SK-N-SH (cell line): ENCODE measurements around the gene ZNF511. TPM values are rescaled to one million over a fixed set of nuclear protein-coding genes. Genes with fewer than 3 reads are reported as not detected.

Source experiments
- CTCF ChIA-PET: fragments of 300-600, 350-600 bp; formaldehyde crosslinking; extraction: SDS; loops from one replicate; lab custom pipeline; 2021; lab: Yijun Ruan, JAX
- POLR2A ChIA-PET: fragments of 350-600 bp; sonication (Branson Sonifier 250); formaldehyde crosslinking; extraction: SDS; loops from one replicate; lab custom pipeline; 2020; ENCODE audit warnings: antibody characterized with exemption, inconsistent platforms; lab: Yijun Ruan, JAX
- DNase-seq: peaks from one replicate; pipeline ENCODE4 v3.0.0; 2012
- H2AFZ ChIP-seq: fragments of 200-600 bp; sonication (generic); 2 replicates; pipeline ENCODE4 v1.8.1; 2016; ENCODE audit warnings: antibody characterized with exemption, mild to moderate bottlenecking, low read depth
- H3F3A ChIP-seq: fragments of 200-600 bp; sonication (generic); replicated peaks from 2 replicates; pipeline ENCODE3; 2016; ENCODE audit warnings: antibody characterized with exemption, mild to moderate bottlenecking; ENCODE audit not compliant: insufficient read depth
- H3K27ac ChIP-seq, 2 experiments: fragments of 200-500 bp in 1 of 2; fragments of 200-600 bp in 1 of 2; sonication (Bioruptor generic) in 1 of 2; sonication (generic), shearing (Covaris generic) in 1 of 2; 2 replicates each; pipeline versions ENCODE4 v1.5.1 to v1.6.1; 2014 to 2016; ENCODE audit warnings: low read depth in 2 of 2, inconsistent platforms in 1 of 2, low read length in 1 of 2, mild to moderate bottlenecking in 1 of 2, mixed read lengths in 1 of 2
- H3K27me3 ChIP-seq: fragments of 200-600 bp; sonication (generic), shearing (Covaris generic); 2 replicates; pipeline ENCODE4 v1.6.1; 2016; ENCODE audit warnings: mixed run types; ENCODE audit not compliant: insufficient read depth
- H3K36me3 ChIP-seq, 2 experiments: fragments of 200-500 bp in 1 of 2; fragments of 200-600 bp in 1 of 2; sonication (Bioruptor generic) in 1 of 2; sonication (generic) in 1 of 2; replicated peaks in 1 of 2; 2 replicates each; pipeline versions ENCODE3 to v1.5.1; 2014 to 2016; ENCODE audit warnings: low read length in 1 of 2, mild to moderate bottlenecking in 1 of 2; ENCODE audit not compliant: insufficient read depth in 2 of 2, control insufficient read depth in 1 of 2
- H3K4me1 ChIP-seq, 2 experiments: fragments of 200-500 bp in 1 of 2; fragments of 200-600 bp in 1 of 2; sonication (Bioruptor generic) in 1 of 2; sonication (generic), shearing (Covaris generic) in 1 of 2; 2 replicates each; pipeline versions ENCODE4 v1.5.1 to v1.6.1; 2014 to 2016; ENCODE audit warnings: low read depth in 1 of 2, low read length in 1 of 2, mixed run types in 1 of 2; ENCODE audit not compliant: insufficient read depth in 2 of 2, control insufficient read depth in 1 of 2
- H3K4me2 ChIP-seq: fragments of 200-600 bp; sonication (generic), shearing (Covaris generic); 2 replicates; pipeline ENCODE4 v1.6.1; 2017; ENCODE audit warnings: mixed run types
- H3K4me3 ChIP-seq, 2 experiments: fragments of 200-500 bp in 1 of 2; fragments of 200-600 bp in 1 of 2; sonication (Bioruptor generic) in 1 of 2; sonication (generic), shearing (Covaris generic) in 1 of 2; 2 replicates each; pipeline versions ENCODE4 v1.5.1 to v1.8.1; 2014 to 2016; ENCODE audit warnings: low read depth in 2 of 2, inconsistent platforms in 1 of 2, low read length in 1 of 2, mild to moderate bottlenecking in 1 of 2, mixed read lengths in 1 of 2, moderate library complexity in 1 of 2
- H3K79me2 ChIP-seq: fragments of 200-600 bp; sonication (generic); 2 replicates; pipeline ENCODE4 v1.8.1; 2017; ENCODE audit warnings: mild to moderate bottlenecking; ENCODE audit not compliant: insufficient read depth
- H3K9ac ChIP-seq: fragments of 200-600 bp; sonication (generic); 2 replicates; pipeline ENCODE4 v1.6.1; 2017; ENCODE audit warnings: mixed run types
- H3K9me2 ChIP-seq: fragments of 200-600 bp; sonication (generic); 2 replicates; pipeline ENCODE4 v1.6.1; 2017; ENCODE audit warnings: mixed run types
- H3K9me3 ChIP-seq: fragments of 200-600 bp; sonication (generic); 2 replicates; pipeline ENCODE4 v1.6.1; 2017; ENCODE audit warnings: mixed run types, mild to moderate bottlenecking, moderate library complexity
- H4K20me1 ChIP-seq: fragments of 200-600 bp; sonication (generic); 2 replicates; pipeline ENCODE4 v1.6.1; 2017; ENCODE audit warnings: mild to moderate bottlenecking, mixed run types; ENCODE audit not compliant: insufficient read depth
- ELF1 ChIP-seq: IDR thresholded peaks from 2 replicates; pipeline ENCODE4 v1.4.0; 2012
- EP300 ChIP-seq, 2 experiments: IDR thresholded peaks; 2 replicates each; pipeline versions ENCODE4 v1.4.0 to v1.6.1; 2012; ENCODE audit warnings: borderline replicate concordance in 1 of 2, low read depth in 1 of 2, low read length in 1 of 2
- EZH2phosphoT487 ChIP-seq: fragments of 200-600 bp; sonication (generic); IDR thresholded peaks from 2 replicates; pipeline ENCODE4 v1.6.1; 2017; ENCODE audit warnings: low read depth, mixed run types, mild to moderate bottlenecking, antibody characterized with exemption, moderate library complexity, borderline replicate concordance
- FOSL2 ChIP-seq: IDR thresholded peaks from 2 replicates; pipeline ENCODE4 v1.4.0; 2012; ENCODE audit warnings: low read depth, mild to moderate bottlenecking, moderate library complexity, borderline replicate concordance
- FOXJ3 ChIP-seq: sonication (generic); formaldehyde crosslinking; IDR thresholded peaks from 2 replicates; pipeline ENCODE4 v1.5.1; 2020; ENCODE audit warnings: mild to moderate bottlenecking, missing genetic modification reagents
- FOXM1 ChIP-seq: IDR thresholded peaks from 2 replicates; pipeline ENCODE4 v1.4.0; 2012; ENCODE audit warnings: low read depth, mild to moderate bottlenecking
- GABPA ChIP-seq: IDR thresholded peaks from 2 replicates; pipeline ENCODE4 v1.4.0; 2012; ENCODE audit warnings: low read depth, mild to moderate bottlenecking
- MEF2A ChIP-seq: IDR thresholded peaks from 2 replicates; pipeline ENCODE4 v1.4.0; 2012; ENCODE audit warnings: low read depth, borderline replicate concordance
- MXI1 ChIP-seq: IDR thresholded peaks from 2 replicates; pipeline ENCODE4 v1.6.1; 2012; ENCODE audit warnings: mild to moderate bottlenecking, low read depth, low read length, improper control_type of control experiment
- NFIC ChIP-seq: IDR thresholded peaks from 2 replicates; pipeline ENCODE4 v1.4.0; 2012; ENCODE audit warnings: borderline replicate concordance
- NRF1 ChIP-seq: IDR thresholded peaks from 2 replicates; pipeline ENCODE4 v1.6.1; 2012; ENCODE audit warnings: low read depth, mild to moderate bottlenecking, low read length
- RAD21 ChIP-seq: IDR thresholded peaks from 2 replicates; pipeline ENCODE4 v1.6.1; 2012; ENCODE audit warnings: mild to moderate bottlenecking, low read length
- RFX5 ChIP-seq: IDR thresholded peaks from 2 replicates; pipeline ENCODE4 v1.6.1; 2012; ENCODE audit warnings: mild to moderate bottlenecking, improper control_type of control experiment, low read length
- SIN3A ChIP-seq: IDR thresholded peaks from 2 replicates; pipeline ENCODE4 v1.6.1; 2012; ENCODE audit warnings: low read depth, mild to moderate bottlenecking, low read length, moderate library complexity, borderline replicate concordance
- YY1 ChIP-seq: IDR thresholded peaks from 2 replicates; pipeline ENCODE4 v1.4.0; 2012; ENCODE audit warnings: low read depth, mild to moderate bottlenecking
- WGBS: methylation state at CpG from one replicate; pipeline ENCODE4 v1.1.6; 2017; ENCODE audit warnings: low lambda C conversion rate; 5-methylcytosine and 5-hydroxymethylcytosine counted together
- polyA plus RNA-seq, 3 experiments: library from polyadenylated mRNA; depleted of rRNA; stranded (reverse); fragments of >200 nt; gene quantifications; 2 replicates each; pipeline ENCODE4 v1.2.3, GENCODE V29; 2012
- TF ChIP-seq, protein P1 (sequence below): IDR thresholded peaks from 2 replicates; pipeline ENCODE4; 2012
- TF ChIP-seq, protein P2 (sequence below): fragments of 150-350 bp; IDR thresholded peaks from 2 replicates; pipeline ENCODE4 v1.6.1; 2017; ENCODE audit warnings: antibody characterized with exemption, low read length, low read depth, borderline replicate concordance
- TF ChIP-seq, protein P3 (sequence below): IDR thresholded peaks from 2 replicates; pipeline ENCODE4 v1.4.0; 2012; ENCODE audit warnings: low read depth, borderline replicate concordance
- TF ChIP-seq, protein P4 (sequence below): fragments of 200-600 bp; sonication (generic); IDR thresholded peaks from 2 replicates; pipeline ENCODE4 v1.6.1; 2017; ENCODE audit warnings: antibody characterized with exemption, mild to moderate bottlenecking, moderate library complexity

ZNF511 gene
- polyA plus RNA-seq, 1 of the 3 experiments (the other 2 are of a cell fraction), result 62.3 TPM

DNA sequence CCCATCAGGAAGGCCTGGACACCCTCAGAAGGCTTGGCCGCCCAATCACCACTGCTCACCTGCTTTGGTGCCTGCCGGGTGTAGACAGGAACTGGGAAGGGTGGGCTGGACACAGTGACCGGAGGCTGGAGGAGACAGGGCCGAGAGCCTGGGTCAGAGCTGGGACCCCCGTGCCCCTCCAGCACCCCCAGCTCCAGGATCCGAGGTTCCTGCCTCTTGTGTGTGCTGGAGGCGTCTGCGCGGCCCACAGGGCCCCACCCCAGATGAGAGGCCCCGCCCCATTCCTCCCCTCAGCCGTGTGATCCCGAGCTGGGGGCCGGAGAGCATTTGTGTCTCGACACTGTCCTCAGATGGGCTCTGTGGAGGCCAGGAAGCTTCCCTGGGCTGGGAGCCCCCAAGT, 41.4 kb upstream of the ZNF511 start (continued):
- TF ChIP-seq MEF2A, result no peak
- TF ChIP-seq, protein P1, sequence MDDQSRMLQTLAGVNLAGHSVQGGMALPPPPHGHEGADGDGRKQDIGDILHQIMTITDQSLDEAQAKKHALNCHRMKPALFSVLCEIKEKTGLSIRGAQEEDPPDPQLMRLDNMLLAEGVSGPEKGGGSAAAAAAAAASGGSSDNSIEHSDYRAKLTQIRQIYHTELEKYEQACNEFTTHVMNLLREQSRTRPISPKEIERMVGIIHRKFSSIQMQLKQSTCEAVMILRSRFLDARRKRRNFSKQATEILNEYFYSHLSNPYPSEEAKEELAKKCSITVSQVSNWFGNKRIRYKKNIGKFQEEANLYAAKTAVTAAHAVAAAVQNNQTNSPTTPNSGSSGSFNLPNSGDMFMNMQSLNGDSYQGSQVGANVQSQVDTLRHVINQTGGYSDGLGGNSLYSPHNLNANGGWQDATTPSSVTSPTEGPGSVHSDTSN, result no peak
- no peak for TF ChIP-seq RAD21
- no peak for TF ChIP-seq EZH2phosphoT487
- TF ChIP-seq, protein P2, sequence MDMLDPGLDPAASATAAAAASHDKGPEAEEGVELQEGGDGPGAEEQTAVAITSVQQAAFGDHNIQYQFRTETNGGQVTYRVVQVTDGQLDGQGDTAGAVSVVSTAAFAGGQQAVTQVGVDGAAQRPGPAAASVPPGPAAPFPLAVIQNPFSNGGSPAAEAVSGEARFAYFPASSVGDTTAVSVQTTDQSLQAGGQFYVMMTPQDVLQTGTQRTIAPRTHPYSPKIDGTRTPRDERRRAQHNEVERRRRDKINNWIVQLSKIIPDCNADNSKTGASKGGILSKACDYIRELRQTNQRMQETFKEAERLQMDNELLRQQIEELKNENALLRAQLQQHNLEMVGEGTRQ, result no peak
- TF ChIP-seq YY1, result no peak
- no peak for TF ChIP-seq NFIC
- no peak for TF ChIP-seq FOXJ3 (CRISPR knock-in tag)
- TF ChIP-seq EP300 (IDR thresholded peaks at IDR 0.05; ENCODE audit: borderline replicate concordance in 1 of 2, low read depth in 1 of 2, low read length in 1 of 2), result no peak
- no peak for TF ChIP-seq FOXM1
- no peak for TF ChIP-seq GABPA
- TF ChIP-seq MXI1, result no peak

DNA sequence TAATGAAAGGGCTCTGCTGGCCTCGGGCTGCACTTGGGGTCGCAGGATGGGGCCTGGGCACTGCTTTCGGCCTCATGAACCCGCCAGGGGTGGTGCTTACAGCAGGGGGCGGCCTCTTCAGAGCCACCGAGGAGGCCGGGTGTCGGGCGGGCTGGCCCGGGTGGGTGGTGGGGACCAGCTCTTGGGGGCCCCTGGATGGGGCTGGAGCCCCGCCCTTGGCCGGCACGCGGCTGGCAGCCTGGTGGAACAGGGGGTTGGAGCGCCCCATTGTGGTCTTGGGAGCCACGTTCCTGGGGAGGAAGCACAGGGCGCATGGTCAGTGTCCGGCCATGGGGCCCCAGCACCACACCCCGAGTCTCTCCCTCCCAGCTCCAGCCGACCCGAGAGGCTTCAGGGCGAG, 40.9 kb upstream of the ZNF511 start:
- Histone ChIP-seq H3K9me2 (no peaks in the 10 kb centered on the region), H2AFZ (no peak overlapping the region), H4K20me1 (no peaks in the 10 kb centered on the region), H3K27me3 (no peaks in the 10 kb centered on the region), H3K9me3 (no peaks in the 10 kb centered on the region), H3K79me2 (no peaks in the 10 kb centered on the region), H3F3A (no peaks in the 10 kb centered on the region), H3K4me3 (no peak overlapping the region), H3K36me3 (no peaks in the 10 kb centered on the region), H3K4me2 (no peak overlapping the region), H3K4me1 (peaks cover 0 to 1% of the 10 kb centered on the region in 2 experiments; a peak in 1 of 4 replicates), H3K27ac (no peak overlapping the region), H3K9ac (no peak overlapping the region)
- 80% methylated on average over 2 of the region's 22 CpGs for WGBS
- POLR2A ChIA-PET, result no interaction called here
- TF ChIP-seq EP300 (IDR thresholded peaks at IDR 0.05; ENCODE audit: borderline replicate concordance in 1 of 2, low read depth in 1 of 2, low read length in 1 of 2) (no peak), MXI1 (no peak), RFX5 (no peak), EZH2phosphoT487 (no peak)
- TF ChIP-seq, protein P3, sequence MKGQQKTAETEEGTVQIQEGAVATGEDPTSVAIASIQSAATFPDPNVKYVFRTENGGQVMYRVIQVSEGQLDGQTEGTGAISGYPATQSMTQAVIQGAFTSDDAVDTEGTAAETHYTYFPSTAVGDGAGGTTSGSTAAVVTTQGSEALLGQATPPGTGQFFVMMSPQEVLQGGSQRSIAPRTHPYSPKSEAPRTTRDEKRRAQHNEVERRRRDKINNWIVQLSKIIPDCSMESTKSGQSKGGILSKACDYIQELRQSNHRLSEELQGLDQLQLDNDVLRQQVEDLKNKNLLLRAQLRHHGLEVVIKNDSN, result no peak
- DNase-seq, result no peak
- CTCF ChIA-PET, result no interaction called here

DNA sequence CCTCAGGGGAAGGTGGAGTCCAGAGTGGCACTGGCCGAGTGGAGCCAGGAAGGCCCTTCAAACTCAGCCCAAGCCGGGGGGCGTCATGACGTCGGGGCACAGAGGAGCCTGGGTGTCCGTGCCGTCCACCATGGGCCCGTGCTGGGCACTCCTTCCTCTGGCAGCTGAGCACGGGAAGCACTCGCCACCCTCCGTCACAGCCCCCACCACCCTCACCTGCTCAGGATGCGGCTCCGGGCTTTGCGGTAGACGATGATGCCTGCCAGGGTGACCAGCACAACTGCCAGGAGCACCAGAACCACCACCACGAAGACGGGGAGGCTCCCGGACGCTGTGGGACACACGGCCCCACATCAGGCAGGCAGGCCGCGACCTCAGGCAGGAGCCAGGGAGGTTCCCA, 40.2 kb upstream of the ZNF511 start:
- no peaks in the 10 kb centered on the region for H3K27me3 ChIP-seq
- no peaks in the 10 kb centered on the region for H3F3A ChIP-seq
- POLR2A ChIA-PET, result no interaction called here
- H3K4me2 ChIP-seq, result no peak overlapping the region
- H3K79me2 ChIP-seq, result no peaks in the 10 kb centered on the region
- H3K27ac ChIP-seq, result no peak overlapping the region
- no peaks in the 10 kb centered on the region for H3K36me3 ChIP-seq
- no peaks in the 10 kb centered on the region for H3K9me3 ChIP-seq
- no peak overlapping the region for H3K9ac ChIP-seq
- no peaks in the 10 kb centered on the region for H3K9me2 ChIP-seq
- no peaks in the 10 kb centered on the region; a peak in 1 of 4 replicates for H3K4me1 ChIP-seq
- no peak for DNase-seq
- no peak overlapping the region for H2AFZ ChIP-seq
- 97% methylated on average over 5 of the region's 22 CpGs for WGBS
- CTCF ChIA-PET, result no interaction called here
- H3K4me3 ChIP-seq, result no peak overlapping the region
- no peaks in the 10 kb centered on the region for H4K20me1 ChIP-seq
- TF ChIP-seq NFIC (no peak), ELF1 (no peak), MXI1 (no peak), FOXM1 (no peak), FOSL2 (no peak), EZH2phosphoT487 (no peak), NRF1 (no peak), SIN3A (no peak)
- TF ChIP-seq, protein P3, result no peak
- TF ChIP-seq, protein P1, result no peak
- TF ChIP-seq, protein P4, sequence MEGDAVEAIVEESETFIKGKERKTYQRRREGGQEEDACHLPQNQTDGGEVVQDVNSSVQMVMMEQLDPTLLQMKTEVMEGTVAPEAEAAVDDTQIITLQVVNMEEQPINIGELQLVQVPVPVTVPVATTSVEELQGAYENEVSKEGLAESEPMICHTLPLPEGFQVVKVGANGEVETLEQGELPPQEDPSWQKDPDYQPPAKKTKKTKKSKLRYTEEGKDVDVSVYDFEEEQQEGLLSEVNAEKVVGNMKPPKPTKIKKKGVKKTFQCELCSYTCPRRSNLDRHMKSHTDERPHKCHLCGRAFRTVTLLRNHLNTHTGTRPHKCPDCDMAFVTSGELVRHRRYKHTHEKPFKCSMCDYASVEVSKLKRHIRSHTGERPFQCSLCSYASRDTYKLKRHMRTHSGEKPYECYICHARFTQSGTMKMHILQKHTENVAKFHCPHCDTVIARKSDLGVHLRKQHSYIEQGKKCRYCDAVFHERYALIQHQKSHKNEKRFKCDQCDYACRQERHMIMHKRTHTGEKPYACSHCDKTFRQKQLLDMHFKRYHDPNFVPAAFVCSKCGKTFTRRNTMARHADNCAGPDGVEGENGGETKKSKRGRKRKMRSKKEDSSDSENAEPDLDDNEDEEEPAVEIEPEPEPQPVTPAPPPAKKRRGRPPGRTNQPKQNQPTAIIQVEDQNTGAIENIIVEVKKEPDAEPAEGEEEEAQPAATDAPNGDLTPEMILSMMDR, result no peak
